Loucy (cell line): ENCODE data around the gene SAMD4A.

Experiments used
- H2AFZ ChIP-seq: fragments of 200-600 bp; sonication (generic); 2 replicates; pipeline ENCODE4 v1.6.0; 2016; ENCODE audit warnings: antibody characterized with exemption, mild to moderate bottlenecking, low read length, moderate library complexity
- H3F3A ChIP-seq: fragments of 200-600 bp; 2 replicates; pipeline ENCODE4 v1.6.0; 2016; ENCODE audit warnings: antibody characterized with exemption, low read depth, mild to moderate bottlenecking
- H3K27me3 ChIP-seq: fragments of 200-600 bp; sonication (generic); 2 replicates; pipeline ENCODE4 v1.6.1; 2014; ENCODE audit warnings: low read length, mild to moderate bottlenecking; ENCODE audit not compliant: insufficient read depth, poor library complexity, severe bottlenecking
- H3K36me3 ChIP-seq: fragments of 200-600 bp; sonication (generic); 2 replicates; pipeline ENCODE4 v1.6.1; 2016; ENCODE audit warnings: low read length; ENCODE audit not compliant: insufficient read depth
- H3K4me1 ChIP-seq: fragments of 200-600 bp; sonication (generic); 2 replicates; pipeline ENCODE4 v1.5.1; 2014; ENCODE audit warnings: low read length, mild to moderate bottlenecking; ENCODE audit not compliant: insufficient read depth, poor library complexity, severe bottlenecking
- H3K4me2 ChIP-seq: fragments of 200-600 bp; sonication (generic); 2 replicates; pipeline ENCODE4 v1.6.0; 2014; ENCODE audit warnings: antibody characterized with exemption, low read length, low read depth, mild to moderate bottlenecking; ENCODE audit not compliant: poor library complexity, severe bottlenecking
- H3K4me3 ChIP-seq: fragments of 200-600 bp; sonication (generic); 2 replicates; pipeline ENCODE4 v1.5.1; 2014; ENCODE audit warnings: low read length, mild to moderate bottlenecking, mixed read lengths; ENCODE audit not compliant: poor library complexity, severe bottlenecking
- H3K79me2 ChIP-seq: fragments of 200-600 bp; sonication (generic); 2 replicates; pipeline ENCODE4 v1.6.1; 2014; ENCODE audit warnings: low read length; ENCODE audit not compliant: insufficient read depth
- H3K9ac ChIP-seq: fragments of 200-600 bp; sonication (generic); 2 replicates; pipeline ENCODE4 v1.6.0; 2014; ENCODE audit warnings: mild to moderate bottlenecking, low read depth, low read length, moderate library complexity; ENCODE audit not compliant: poor library complexity, severe bottlenecking
- H3K9me2 ChIP-seq: fragments of 200-600 bp; sonication (generic); replicated peaks from 2 replicates; pipeline ENCODE4 v1.6.1; 2016; ENCODE audit warnings: low read depth, low read length, mixed read lengths
- H3K9me3 ChIP-seq: fragments of 200-600 bp; sonication (generic); 2 replicates; pipeline ENCODE4 v1.6.1; 2014; ENCODE audit warnings: mild to moderate bottlenecking, antibody characterized with exemption, low read length, low read depth; ENCODE audit not compliant: insufficient read depth
- H4K20me1 ChIP-seq: fragments of 200-600 bp; sonication (generic); 2 replicates; pipeline ENCODE4 v1.6.0; 2014; ENCODE audit warnings: antibody characterized with exemption, low read length, mild to moderate bottlenecking; ENCODE audit not compliant: insufficient read depth, poor library complexity, severe bottlenecking
- CTCF ChIP-seq: fragments of 200-600 bp; sonication (generic); conservative IDR thresholded peaks from 2 replicates; pipeline ENCODE4 v1.5.1; 2014; ENCODE audit warnings: mild to moderate bottlenecking, antibody characterized with exemption, low read length
- EZH2phosphoT487 ChIP-seq: fragments of 200-600 bp; IDR thresholded peaks from 2 replicates; pipeline ENCODE4 v1.6.1; 2018; ENCODE audit warnings: antibody characterized with exemption, mild to moderate bottlenecking, moderate library complexity, borderline replicate concordance

Gene SAMD4A

DNA sequence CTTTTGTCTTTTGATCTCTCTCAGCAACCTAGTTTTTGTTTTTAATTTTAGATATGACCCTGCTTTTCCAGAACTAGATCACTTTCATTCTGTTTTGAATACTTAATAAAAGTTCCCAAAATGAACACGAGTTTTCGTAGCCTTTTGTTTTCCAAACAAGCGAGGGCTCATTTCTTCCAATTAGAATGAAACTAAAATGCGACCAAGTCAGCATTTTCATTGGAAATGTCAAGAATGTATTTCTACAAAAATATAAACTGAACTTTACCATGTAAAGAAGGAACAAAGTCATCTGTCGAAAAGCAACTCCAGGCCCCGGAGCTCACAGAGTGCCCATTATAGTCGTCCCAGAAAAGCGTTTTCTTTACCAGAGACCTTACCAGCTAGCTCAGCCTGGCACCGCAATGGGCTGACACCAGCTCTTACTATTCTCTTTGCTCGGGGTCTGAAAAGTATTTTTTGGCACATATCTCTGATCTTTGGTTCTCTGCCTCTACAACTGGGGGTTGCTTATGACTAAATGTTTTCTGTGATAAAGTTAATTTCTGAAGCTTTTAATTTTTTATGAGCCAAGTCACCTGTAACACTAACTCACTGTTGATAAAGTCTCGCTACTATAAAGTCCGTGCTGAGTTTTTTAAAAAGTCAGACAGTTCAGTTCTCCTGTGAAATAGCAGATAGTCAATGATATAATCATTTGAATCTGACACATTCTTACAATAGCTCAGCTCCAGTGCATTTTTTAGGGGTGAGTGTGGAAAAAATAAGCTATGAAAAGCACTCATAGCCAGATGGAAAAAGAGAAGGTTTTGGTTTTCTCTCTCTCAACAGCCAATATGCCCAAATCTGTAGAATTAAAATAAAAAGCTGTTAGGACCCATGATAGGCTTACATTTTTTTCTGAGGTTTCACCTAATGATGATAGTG, 43.4 kb downstream of the SAMD4A start:
- H2AFZ ChIP-seq: no peak overlapping the region
- TF ChIP-seq CTCF (no peak), EZH2phosphoT487 (no peak)
- H3K27me3 ChIP-seq: no peaks in the 10 kb centered on the region
- no peaks in the 10 kb centered on the region for H3F3A ChIP-seq
- no peaks in the 10 kb centered on the region for H3K36me3 ChIP-seq
- H3K4me1 ChIP-seq: no peaks in the 10 kb centered on the region
- H3K4me3 ChIP-seq: no peak overlapping the region
- H3K4me2 ChIP-seq: no peak overlapping the region
- no peaks in the 10 kb centered on the region for H3K79me2 ChIP-seq
- no peaks in the 10 kb centered on the region for H4K20me1 ChIP-seq
- no peaks in the 10 kb centered on the region for H3K9me2 ChIP-seq
- no peak overlapping the region for H3K9ac ChIP-seq
- no peaks in the 10 kb centered on the region for H3K9me3 ChIP-seq

DNA sequence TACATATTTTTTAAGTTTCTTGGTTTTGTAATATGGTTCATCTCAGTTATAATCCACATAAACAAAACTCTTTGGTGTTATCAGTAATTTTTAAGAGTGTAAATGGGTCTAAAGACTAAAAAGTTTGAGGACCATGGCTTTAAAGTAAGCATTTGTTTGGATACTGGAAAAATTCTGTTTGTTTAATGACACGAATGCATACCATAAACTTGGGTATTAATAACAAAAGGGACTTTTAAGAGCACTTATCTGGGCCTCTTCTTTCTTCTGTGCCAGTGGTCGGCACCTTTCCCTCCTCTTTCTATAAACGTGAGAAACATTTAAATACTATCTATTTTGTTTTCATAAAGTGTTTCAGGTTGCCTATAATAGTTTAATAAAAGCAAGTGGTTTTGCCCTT, 47.4 kb downstream of the SAMD4A start:
- Histone ChIP-seq H3K4me2 (no peak overlapping the region), H3K9me2 (no peaks in the 10 kb centered on the region), H3K36me3 (no peaks in the 10 kb centered on the region), H3K4me1 (no peaks in the 10 kb centered on the region), H3K4me3 (no peak overlapping the region), H3K79me2 (no peaks in the 10 kb centered on the region), H3K9ac (no peak overlapping the region), H3K9me3 (no peaks in the 10 kb centered on the region), H3F3A (no peaks in the 10 kb centered on the region), H2AFZ (no peak overlapping the region), H4K20me1 (no peaks in the 10 kb centered on the region), H3K27me3 (no peaks in the 10 kb centered on the region)
- TF ChIP-seq CTCF (no peak), EZH2phosphoT487 (no peak)

DNA sequence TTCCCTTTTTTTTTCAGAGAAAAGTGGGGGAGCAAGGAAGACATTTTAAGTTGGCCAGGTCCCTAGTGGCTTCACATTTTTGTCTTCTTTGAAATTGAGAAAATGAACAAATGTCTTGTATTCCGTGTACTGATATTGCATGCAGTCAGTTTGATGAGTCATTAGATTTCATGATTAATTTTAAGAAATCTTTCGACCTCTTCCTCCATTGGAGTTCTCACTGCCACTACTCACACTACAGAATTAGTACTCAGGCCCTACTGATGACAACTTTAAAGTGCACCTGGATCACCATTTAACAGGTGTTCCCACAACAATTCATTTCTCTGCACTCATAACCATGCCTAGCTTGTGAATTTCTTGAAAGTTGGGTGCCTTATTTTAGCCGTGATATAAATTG, 50.5 kb downstream of the SAMD4A start:
- TF ChIP-seq CTCF (no peak), EZH2phosphoT487 (no peak)
- Histone ChIP-seq H3K4me1 (peaks cover 4% of the 10 kb centered on the region), H3K9me2 (no peaks in the 10 kb centered on the region), H3K9me3 (no peaks in the 10 kb centered on the region), H4K20me1 (no peaks in the 10 kb centered on the region), H3K9ac (no peak overlapping the region), H3K4me3 (no peak overlapping the region), H2AFZ (no peak overlapping the region), H3K79me2 (no peaks in the 10 kb centered on the region), H3K4me2 (no peak overlapping the region), H3K27me3 (no peaks in the 10 kb centered on the region), H3K36me3 (no peaks in the 10 kb centered on the region), H3F3A (no peaks in the 10 kb centered on the region)
